OCI-LY3 (cell line): Measurements from ENCODE around the gene FOSL1.

ENCODE experiments used
- H2AFZ ChIP-seq: fragments of 200-600, 300-600 bp; shearing (Covaris generic); 2 replicates; pipeline ENCODE4 v1.6.0; 2014; ENCODE audit warnings: antibody characterized with exemption, low read depth, low read length
- H3K27ac ChIP-seq: fragments of 200-600, 300-600 bp; sonication (generic); 2 replicates; pipeline ENCODE4 v1.5.1; 2014; ENCODE audit warnings: mild to moderate bottlenecking, low read length, moderate library complexity, mixed read lengths
- H3K27me3 ChIP-seq: fragments of 200-600, 300-600 bp; sonication (generic); 2 replicates; pipeline ENCODE4 v1.6.1; 2014; ENCODE audit warnings: low read depth, low read length, mixed read lengths
- H3K36me3 ChIP-seq: fragments of 200-600, 300-600 bp; sonication (generic); replicated peaks from 2 replicates; pipeline ENCODE3; 2014; ENCODE audit warnings: low read depth, low read length, mixed read lengths
- H3K4me1 ChIP-seq: fragments of 300-600, 200-600 bp; sonication (generic); 2 replicates; pipeline ENCODE4 v1.6.1; 2014; ENCODE audit warnings: low read length, mixed read lengths
- H3K4me2 ChIP-seq: fragments of 200-600, 300-600 bp; sonication (generic); 2 replicates; pipeline ENCODE4 v1.6.1; 2014; ENCODE audit warnings: low read length, mixed read lengths
- H3K4me3 ChIP-seq: fragments of 300-600, 200-600 bp; sonication (generic); 2 replicates; pipeline ENCODE4 v1.5.1; 2014; ENCODE audit warnings: antibody characterized with exemption, mild to moderate bottlenecking, low read length, moderate library complexity
- H3K79me2 ChIP-seq: fragments of 300-600, 200-600 bp; shearing (Covaris generic); 2 replicates; pipeline ENCODE4 v1.6.1; 2014; ENCODE audit warnings: mild to moderate bottlenecking, low read length, mixed read lengths
- H3K9ac ChIP-seq: fragments of 300-600, 200-600 bp; shearing (Covaris generic); 2 replicates; pipeline ENCODE4 v1.6.0; 2014; ENCODE audit warnings: mild to moderate bottlenecking, low read length, moderate library complexity
- H3K9me3 ChIP-seq: fragments of 200-600, 300-600 bp; shearing (Covaris generic); 2 replicates; pipeline ENCODE4 v1.6.1; 2014; ENCODE audit warnings: low read length, mixed read lengths; ENCODE audit not compliant: insufficient read depth
- H4K20me1 ChIP-seq: fragments of 200-600, 300-600 bp; sonication (generic); 2 replicates; pipeline ENCODE4 v1.6.1; 2016; ENCODE audit warnings: low read length, mixed read lengths; ENCODE audit not compliant: insufficient read depth
- CTCF ChIP-seq: fragments of 200-600, 300-600 bp; sonication (generic); IDR thresholded peaks from 2 replicates; pipeline ENCODE4 v1.5.1; 2014; ENCODE audit warnings: antibody characterized with exemption, low read length, low read depth
- EZH2phosphoT487 ChIP-seq: fragments of 200-600 bp; shearing (Covaris generic); IDR thresholded peaks from 2 replicates; pipeline ENCODE4 v1.6.1; 2018; ENCODE audit warnings: antibody characterized with exemption, mixed run types, low read depth

The FOSL1 gene

GRCh38 chr11:65925397-65925796 is 25.2 kb upstream of the FOSL1 start:
- H3K9ac ChIP-seq, result no peak overlapping the region
- no peaks in the 10 kb centered on the region for H4K20me1 ChIP-seq
- H3K36me3 ChIP-seq, result peaks cover 7% of the 10 kb centered on the region
- H3K9me3 ChIP-seq, result no peaks in the 10 kb centered on the region
- peaks cover 25% of the 10 kb centered on the region for H3K4me1 ChIP-seq
- no peak overlapping the region for H2AFZ ChIP-seq
- no peak overlapping the region for H3K4me3 ChIP-seq
- TF ChIP-seq CTCF, result no peak
- TF ChIP-seq EZH2phosphoT487, result no peak
- H3K27ac ChIP-seq, result no peak overlapping the region
- H3K79me2 ChIP-seq, result peaks cover 3% of the 10 kb centered on the region
- H3K4me2 ChIP-seq, result no peak overlapping the region
- H3K27me3 ChIP-seq, result no peaks in the 10 kb centered on the region

- peaks cover 21% of the 10 kb centered on the region for H3K79me2 ChIP-seq
- H3K27ac ChIP-seq, result no peak overlapping the region
- H3K27me3 ChIP-seq, result no peaks in the 10 kb centered on the region
- H3K4me1 ChIP-seq, result peaks cover 19% of the 10 kb centered on the region
- H3K36me3 ChIP-seq, result peaks cover 8% of the 10 kb centered on the region
- H3K9ac ChIP-seq, result no peak overlapping the region
- H3K4me2 ChIP-seq, result no peak overlapping the region
- no peak overlapping the region for H3K4me3 ChIP-seq
- H3K9me3 ChIP-seq, result no peaks in the 10 kb centered on the region
- no peak overlapping the region for H2AFZ ChIP-seq
- no peaks in the 10 kb centered on the region for H4K20me1 ChIP-seq
- TF ChIP-seq CTCF (no peak), EZH2phosphoT487 (no peak)
Observed at GRCh38 chr11:65922565-65922964, 22.4 kb upstream of the FOSL1 start.

- no peak overlapping the region for H2AFZ ChIP-seq
- TF ChIP-seq EZH2phosphoT487 (no peak), CTCF (no peak)
- H4K20me1 ChIP-seq, result no peaks in the 10 kb centered on the region
- H3K9me3 ChIP-seq, result no peaks in the 10 kb centered on the region
- no peak overlapping the region for H3K4me3 ChIP-seq
- no peak overlapping the region for H3K4me2 ChIP-seq
- H3K36me3 ChIP-seq, result peaks cover 13% of the 10 kb centered on the region
- no peak overlapping the region for H3K27ac ChIP-seq
- H3K27me3 ChIP-seq, result no peaks in the 10 kb centered on the region
- no peak overlapping the region for H3K9ac ChIP-seq
- peaks cover 27% of the 10 kb centered on the region for H3K79me2 ChIP-seq
- peaks cover 14% of the 10 kb centered on the region for H3K4me1 ChIP-seq
Observed at GRCh38 chr11:65921876-65922275, 21.7 kb upstream of the FOSL1 start.

GRCh38 chr11:65921033-65921555 is 20.9 kb upstream of the FOSL1 start:
- H3K4me3 ChIP-seq, result no peak overlapping the region
- no peaks in the 10 kb centered on the region for H3K9me3 ChIP-seq
- H3K27ac ChIP-seq, result no peak overlapping the region
- H4K20me1 ChIP-seq, result no peaks in the 10 kb centered on the region
- TF ChIP-seq CTCF (no peak), EZH2phosphoT487 (no peak)
- no peak overlapping the region for H3K9ac ChIP-seq
- peaks cover 13% of the 10 kb centered on the region for H3K36me3 ChIP-seq
- no peak overlapping the region for H3K4me2 ChIP-seq
- no peak overlapping the region for H2AFZ ChIP-seq
- H3K27me3 ChIP-seq, result no peaks in the 10 kb centered on the region
- H3K4me1 ChIP-seq, result peaks cover 14% of the 10 kb centered on the region
- peaks cover 27% of the 10 kb centered on the region for H3K79me2 ChIP-seq
